H1 (cell line): ENCODE data around the gene SEMG2. TPM values are rescaled to one million over a fixed set of nuclear protein-coding genes. Genes with fewer than 3 reads are reported as not detected.
A peak's percentile ranks its signal among the peaks of the same experiment; 100 is the strongest.

ENCODE experiments used
- CTCF ChIA-PET: fragments of 300-600 bp; sonication (Branson Sonifier 250); formaldehyde crosslinking; loops from one replicate; lab custom pipeline; 2021; ENCODE audit not compliant: partially characterized antibody; lab: Charles Lee
- POLR2A ChIA-PET: fragments of 300-600 bp; sonication (Branson Sonifier 250); formaldehyde crosslinking; loops from one replicate; lab custom pipeline; 2021; ENCODE audit warnings: inconsistent platforms; ENCODE audit not compliant: partially characterized antibody; lab: Charles Lee
- DNase-seq, 2 experiments: peaks; one replicate each; pipeline versions ENCODE4 v3.0.0 to v3.0.0-alpha.2; 2010 to 2022; ENCODE audit warnings: low spot score in 2 of 2, low read depth in 1 of 2, mixed read lengths in 1 of 2
- FAIRE-seq: peaks from 2 replicates; lab custom pipeline; 2011; peaks lifted over from hg19 to GRCh38; lab: Jason Lieb, UNC
- H2AFZ ChIP-seq: 2 replicates; pipeline ENCODE4 v1.8.1; 2012; ENCODE audit warnings: low read length, inconsistent platforms
- H2AK5ac ChIP-seq: 2 replicates; pipeline ENCODE4 v1.6.1; 2013; ENCODE audit warnings: low read depth, low read length
- H2BK120ac ChIP-seq: replicated peaks from 2 replicates; pipeline ENCODE3; 2013; ENCODE audit warnings: low read depth, low read length, inconsistent platforms
- H2BK12ac ChIP-seq: 2 replicates; pipeline ENCODE4 v1.6.1; 2013; ENCODE audit warnings: low read depth, low read length
- H2BK15ac ChIP-seq: 2 replicates; pipeline ENCODE4 v1.6.1; 2013; ENCODE audit warnings: low read length
- H2BK20ac ChIP-seq: 2 replicates; pipeline ENCODE4 v1.6.1; 2013; ENCODE audit warnings: low read length
- H2BK5ac ChIP-seq: 2 replicates; pipeline ENCODE4 v1.6.1; 2013; ENCODE audit warnings: low read depth, low read length
- H3K14ac ChIP-seq: 2 replicates; pipeline ENCODE4 v1.6.1; 2013; ENCODE audit warnings: inconsistent platforms; ENCODE audit not compliant: insufficient read length
- H3K18ac ChIP-seq: 2 replicates; pipeline ENCODE4 v1.6.1; 2013; ENCODE audit warnings: low read length; ENCODE audit errors: extremely low read depth
- H3K23ac ChIP-seq: 2 replicates; pipeline ENCODE4 v1.6.1; 2013; ENCODE audit warnings: inconsistent platforms; ENCODE audit not compliant: insufficient read length
- H3K23me2 ChIP-seq: 2 replicates; pipeline ENCODE4 v1.6.1; 2013; ENCODE audit warnings: low read depth, low read length
- H3K27ac ChIP-seq: 2 replicates; pipeline ENCODE4 v1.6.1; 2011; ENCODE audit warnings: low read depth, low read length, inconsistent platforms
- H3K27me3 ChIP-seq, 4 experiments: replicated peaks in 1 of 4; 1 replicate in 1 of 4; 2 replicates in 3 of 4; pipeline versions ENCODE4 v1.6.1 to v1.8.1; 2011 to 2013; ENCODE audit warnings: low read length in 3 of 4, mild to moderate bottlenecking in 3 of 4, inconsistent platforms in 2 of 4, mixed read lengths in 2 of 4, moderate library complexity in 1 of 4; ENCODE audit not compliant: control insufficient read depth in 3 of 4, insufficient read depth in 3 of 4; ENCODE audit errors: extremely low read depth in 1 of 4
- H3K36me3 ChIP-seq, 4 experiments: 2 replicates each; pipeline versions ENCODE4 v1.6.1 to v1.8.1; 2011 to 2013; ENCODE audit warnings: mild to moderate bottlenecking in 4 of 4, low read length in 3 of 4, moderate library complexity in 2 of 4, control low read depth in 1 of 4, inconsistent platforms in 1 of 4; ENCODE audit not compliant: insufficient read depth in 4 of 4, control insufficient read depth in 2 of 4
- H3K4ac ChIP-seq: replicated peaks from 2 replicates; pipeline ENCODE3; 2013; ENCODE audit warnings: low read length, low read depth, mixed read lengths, inconsistent platforms; ENCODE audit not compliant: insufficient read length
- H3K4me1 ChIP-seq, 4 experiments: replicated peaks in 1 of 4; 1 replicate in 1 of 4; 2 replicates in 3 of 4; pipeline versions ENCODE4 v1.6.1 to v1.8.1; 2011 to 2013; ENCODE audit warnings: low read length in 3 of 4, inconsistent platforms in 2 of 4, mixed read lengths in 1 of 4; ENCODE audit not compliant: insufficient read depth in 4 of 4, control insufficient read depth in 3 of 4
- H3K4me2 ChIP-seq, 2 experiments: 2 replicates each; pipeline versions ENCODE4 v1.6.1 to v1.8.1; 2011 to 2013; ENCODE audit warnings: low read depth in 2 of 2, low read length in 2 of 2, control low read depth in 1 of 2, inconsistent platforms in 1 of 2, mild to moderate bottlenecking in 1 of 2; ENCODE audit not compliant: insufficient read depth in 1 of 2
- H3K4me3 ChIP-seq, 4 experiments: fragments of 200-600, 300-600 bp in 1 of 4; sonication (generic), shearing (Covaris generic), sonication (Bioruptor Twin) in 1 of 4; 2 replicates each; pipeline versions ENCODE4 v1.5.1 to v1.8.1; 2011 to 2016; ENCODE audit warnings: low read length in 4 of 4, low read depth in 3 of 4, control low read depth in 2 of 4, inconsistent platforms in 2 of 4, mild to moderate bottlenecking in 2 of 4, mixed read lengths in 1 of 4, moderate library complexity in 1 of 4; ENCODE audit not compliant: insufficient read depth in 2 of 4; ENCODE audit errors: extremely low read depth in 1 of 4
- H3K56ac ChIP-seq: replicated peaks from 2 replicates; pipeline ENCODE3; 2013; ENCODE audit warnings: low read depth, mild to moderate bottlenecking, mixed read lengths, low read length, inconsistent platforms; ENCODE audit not compliant: insufficient read length
- H3K79me1 ChIP-seq: 2 replicates; pipeline ENCODE4 v1.6.1; 2013; ENCODE audit warnings: low read depth, low read length, control low read depth
- H3K79me2 ChIP-seq, 2 experiments: 2 replicates each; pipeline versions ENCODE4 v1.6.1 to v1.8.1; 2012 to 2013; ENCODE audit warnings: low read length in 2 of 2, mild to moderate bottlenecking in 2 of 2, inconsistent platforms in 1 of 2; ENCODE audit not compliant: insufficient read depth in 2 of 2, control insufficient read depth in 1 of 2
- H3K9ac ChIP-seq, 4 experiments: replicated peaks in 1 of 4; 1 replicate in 1 of 4; 2 replicates in 3 of 4; pipeline versions ENCODE4 v1.6.1 to v1.8.1; 2011 to 2013; ENCODE audit warnings: low read depth in 3 of 4, low read length in 3 of 4, control low read depth in 2 of 4, mild to moderate bottlenecking in 2 of 4, moderate library complexity in 2 of 4, inconsistent platforms in 1 of 4; ENCODE audit errors: extremely low read depth in 1 of 4
- H3K9me3 ChIP-seq, 2 experiments: 2 replicates each; pipeline versions ENCODE4 v1.6.1 to v1.8.1; 2012 to 2013; ENCODE audit warnings: mild to moderate bottlenecking in 2 of 2, moderate library complexity in 2 of 2, control low read depth in 1 of 2, inconsistent platforms in 1 of 2, low read depth in 1 of 2, low read length in 1 of 2, mixed read lengths in 1 of 2; ENCODE audit not compliant: insufficient read depth in 2 of 2
- H4K20me1 ChIP-seq, 2 experiments: replicated peaks in 1 of 2; 2 replicates each; pipeline versions ENCODE3 to v1.8.1; 2011 to 2013; ENCODE audit warnings: inconsistent platforms in 2 of 2, low read length in 2 of 2, mild to moderate bottlenecking in 1 of 2; ENCODE audit not compliant: insufficient read depth in 2 of 2, control insufficient read depth in 1 of 2
- H4K5ac ChIP-seq: 2 replicates; pipeline ENCODE4 v1.6.1; 2013; ENCODE audit warnings: low read length, low read depth, mixed read lengths, inconsistent platforms; ENCODE audit not compliant: insufficient read length
- H4K8ac ChIP-seq: 2 replicates; pipeline ENCODE4 v1.8.0; 2013; ENCODE audit warnings: mild to moderate bottlenecking, moderate library complexity, low read length, inconsistent platforms; ENCODE audit not compliant: insufficient read depth; ENCODE audit errors: extremely low read depth
- H4K91ac ChIP-seq: replicated peaks from 2 replicates; pipeline ENCODE3; 2013; ENCODE audit warnings: low read length, mixed read lengths, inconsistent platforms; ENCODE audit not compliant: insufficient read length
- ASH2L ChIP-seq: fragments of 200-600, 300-600 bp; sonication (generic); IDR thresholded peaks from one replicate; pipeline ENCODE4 v1.7.1; 2017; ENCODE audit warnings: low read length
- EGR1 ChIP-seq: IDR thresholded peaks from 2 replicates; pipeline ENCODE4 v1.6.1; 2011; ENCODE audit warnings: low read depth, low read length, borderline replicate concordance
- EP300 ChIP-seq, 2 experiments: IDR thresholded peaks; 1 replicate in 1 of 2; 2 replicates in 1 of 2; pipeline ENCODE4 v1.6.1; 2011 to 2012; ENCODE audit warnings: low read depth in 2 of 2, low read length in 2 of 2, mild to moderate bottlenecking in 2 of 2, borderline replicate concordance in 1 of 2, inconsistent platforms in 1 of 2, moderate library complexity in 1 of 2
- KDM1A ChIP-seq: fragments of 200-600, 300-600 bp; sonication (generic); IDR thresholded peaks from 2 replicates; pipeline ENCODE4 v1.7.1; 2016; ENCODE audit warnings: mild to moderate bottlenecking, low read length, borderline replicate concordance
- MAX ChIP-seq: IDR thresholded peaks from 2 replicates; pipeline ENCODE4 v1.6.1; 2012; ENCODE audit warnings: inconsistent platforms
- POLR2A ChIP-seq, 2 experiments: IDR thresholded peaks; 1 replicate in 1 of 2; 2 replicates in 1 of 2; pipeline ENCODE4 v1.6.1; 2011; ENCODE audit warnings: low read depth in 2 of 2, low read length in 2 of 2, mild to moderate bottlenecking in 2 of 2; ENCODE audit errors: control extremely low read depth in 1 of 2
- POLR2AphosphoS5 ChIP-seq: IDR thresholded peaks from 2 replicates; pipeline ENCODE4 v1.6.1; 2011; ENCODE audit warnings: low read depth, low read length
- SIX5 ChIP-seq: IDR thresholded peaks from 2 replicates; pipeline ENCODE4 v1.6.1; 2011; ENCODE audit warnings: mild to moderate bottlenecking, low read depth, low read length
- SP4 ChIP-seq: IDR thresholded peaks from 2 replicates; pipeline ENCODE4 v1.6.1; 2012; ENCODE audit warnings: low read length, inconsistent platforms
- SRF ChIP-seq: IDR thresholded peaks from 2 replicates; pipeline ENCODE4 v1.6.1; 2011; ENCODE audit warnings: mild to moderate bottlenecking, low read depth, low read length, moderate library complexity
- polyA plus RNA-seq, 7 experiments: library from polyadenylated mRNA; depleted of rRNA in 3 of 7; stranded (reverse) in 5 of 7; unstranded in 2 of 7; fragments of >200 nt in 5 of 7; fragments of 200-250 nt in 2 of 7; gene quantifications; 1 replicate in 5 of 7; 2 replicates in 1 of 7; 4 replicates in 1 of 7; pipeline versions ENCODE4 v1.2.1 to v1.2.3, GENCODE V29; 2011 to 2013; ENCODE audit warnings: missing spikeins in 2 of 7, mixed read lengths in 2 of 7
- total RNA-seq: library from RNA; stranded (reverse); fragmentation: NEBNext Ultra II Directional; extraction: Animal tissue kit (Norgen Biotek cat#: 25700); gene quantifications from 2 replicates; pipeline ENCODE4 v1.2.1, GENCODE V29; 2021

The SEMG2 gene
- total and polyA plus RNA-seq, 2 of the 8 experiments (the other 6 are each of a cell fraction or from before 2014, with no cell fraction given): not detected

- Histone ChIP-seq H3K27me3 (no peaks in the 10 kb centered on the region), H4K20me1 (no peaks in the 10 kb centered on the region), H2BK20ac (no peak overlapping the region), H2BK15ac (no peak overlapping the region), H4K8ac (no peak overlapping the region), H3K4me3 (no peak overlapping the region), H3K56ac (no peak overlapping the region), H3K23me2 (no peaks in the 10 kb centered on the region), H3K27ac (no peak overlapping the region), H3K4ac (peak overlapping the region; percentile 57), H3K36me3 (no peaks in the 10 kb centered on the region), H3K9ac (no peak overlapping the region), H3K18ac (no peak overlapping the region), H4K5ac (no peak overlapping the region), H3K9me3 (no peaks in the 10 kb centered on the region), H2BK5ac (no peak overlapping the region), H3K79me2 (no peaks in the 10 kb centered on the region), H3K4me2 (no peak overlapping the region), H3K79me1 (no peaks in the 10 kb centered on the region), H3K4me1 (peaks cover 0 to under 1% (median 0%) of the 10 kb centered on the region in 4 experiments; a peak in 2 of 7 replicates), H2BK120ac (no peak overlapping the region), H2AFZ (no peak overlapping the region; the same call in 1 of the 2 replicates), H3K14ac (no peak overlapping the region), H3K23ac (no peak overlapping the region), H2AK5ac (no peak overlapping the region), H2BK12ac (no peak overlapping the region), H4K91ac (no peak overlapping the region)
- CTCF ChIA-PET: no interaction called here
- DNase-seq (no peak), FAIRE-seq (no peak)
- POLR2A ChIA-PET: no interaction called here
- TF ChIP-seq EP300 (IDR thresholded peaks at IDR 0.05; ENCODE audit: borderline replicate concordance in 1 of 2, low read depth in 2 of 2, low read length in 2 of 2) (no peak), EGR1 (no peak), ASH2L (no peak), MAX (no peak), SRF (no peak), SP4 (no peak), SIX5 (no peak), POLR2AphosphoS5 (no peak), POLR2A (IDR thresholded peaks at IDR 0.05; ENCODE audit: control extremely low read depth in 1 of 2, low read depth in 2 of 2, low read length in 2 of 2) (no peak), KDM1A (no peak)
These were observed 45.8 kb downstream of the SEMG2 start for GRCh38 chr20:45266977-45267376.
